IPS-18c (cell line): ENCODE data around the gene SCGB1C1.
"Not testable (repeated sequence)": the region's sequence is repeated elsewhere in the genome, so short reads cannot be mapped to it uniquely, and the experiment has no call there.

Experiments used
- H3K4me3 ChIP-seq: 2 replicates; pipeline ENCODE4 v1.7.0; 2013; ENCODE audit warnings: low read depth, mild to moderate bottlenecking, low read length, moderate library complexity; ENCODE audit not compliant: insufficient read depth
- H3K9me3 ChIP-seq: one replicate; pipeline ENCODE4 v1.6.1; 2013; ENCODE audit warnings: mild to moderate bottlenecking, low read length, moderate library complexity; ENCODE audit not compliant: control insufficient read depth, insufficient read depth

Gene SCGB1C1

DNA sequence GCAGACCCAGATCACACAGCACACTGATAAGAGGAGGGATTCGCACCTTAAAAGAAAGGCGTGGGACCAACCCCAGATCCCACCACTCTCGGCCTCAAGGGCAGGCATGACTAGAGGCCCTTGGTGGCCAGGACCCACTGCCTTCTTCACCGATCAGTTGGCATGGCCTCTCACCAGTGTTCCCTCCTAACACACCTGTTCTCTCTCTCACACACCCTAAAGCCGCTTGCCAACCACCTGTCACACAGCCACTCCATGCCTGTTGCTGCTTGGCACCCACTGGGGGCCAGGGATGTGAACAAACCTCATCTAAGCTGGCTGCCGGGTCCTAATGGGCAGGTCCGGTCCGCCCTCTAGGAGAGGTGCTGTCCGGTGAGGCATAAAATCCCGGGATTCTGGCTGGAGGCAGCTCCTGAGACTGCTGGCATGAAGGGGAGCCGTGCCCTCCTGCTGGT, at the start of gene SCGB1C1:
Gene SCGB1C1, plus strand, starts transcription at position 405 of the 455 bp plus-strand sequence. Its CDS starts 22 bp downstream, at position 427.
- not testable (repeated sequence) for H3K4me3 ChIP-seq, H3K9me3 ChIP-seq

GRCh38 chr11:180242-180641, 12.6 kb upstream of the SCGB1C1 start:
- not testable (repeated sequence) for H3K4me3 ChIP-seq, H3K9me3 ChIP-seq

- not testable (repeated sequence) for H3K4me3 ChIP-seq, H3K9me3 ChIP-seq
Measured at GRCh38 chr11:189200-189783, 3.6 kb upstream of the SCGB1C1 start.

DNA sequence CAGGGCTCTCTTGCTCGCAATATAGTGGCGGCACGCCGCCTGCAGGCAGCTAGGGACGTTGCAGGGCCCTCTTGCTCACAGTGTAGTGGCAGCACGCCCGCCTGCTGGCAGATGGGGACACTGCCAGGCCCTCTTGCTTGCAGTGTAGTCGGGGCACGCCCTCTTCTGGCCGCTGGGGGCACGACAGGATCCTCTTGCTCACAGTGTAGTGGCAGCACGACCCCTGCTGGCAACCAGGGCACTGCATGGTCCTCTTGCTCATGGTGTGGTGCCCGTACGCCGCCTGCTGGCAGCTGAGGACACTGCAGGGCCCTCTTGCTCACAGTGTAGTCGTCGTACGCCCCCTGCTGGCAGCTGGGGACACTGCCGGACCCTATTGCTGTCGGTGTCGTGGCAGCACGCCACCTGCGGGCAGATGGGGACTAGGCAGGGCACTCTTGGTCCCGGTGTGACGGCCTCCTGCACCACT, 3.0 kb upstream of the SCGB1C1 start:
- H3K9me3 ChIP-seq, H3K4me3 ChIP-seq: not testable (repeated sequence)

DNA sequence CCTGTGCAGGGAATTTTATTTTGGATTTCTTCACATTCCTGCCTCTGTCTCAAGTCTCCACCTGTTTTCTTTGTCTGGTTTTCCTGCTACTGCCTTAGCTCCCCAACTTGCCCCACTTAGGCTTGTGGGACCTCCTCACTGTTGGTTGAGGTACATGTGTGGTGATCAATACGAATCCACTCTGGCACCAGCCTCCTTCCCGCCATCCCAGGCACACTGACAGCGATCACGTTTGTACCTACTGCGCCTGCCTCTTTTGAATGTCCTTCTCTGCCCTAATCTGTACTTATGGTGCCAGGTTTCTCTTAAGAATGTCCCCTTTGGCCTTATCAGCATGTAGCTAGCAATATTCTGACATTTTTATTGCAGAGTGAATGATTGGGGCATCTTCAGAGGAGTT, 2.3 kb upstream of the SCGB1C1 start:
- H3K9me3 ChIP-seq, H3K4me3 ChIP-seq: not testable (repeated sequence)

DNA sequence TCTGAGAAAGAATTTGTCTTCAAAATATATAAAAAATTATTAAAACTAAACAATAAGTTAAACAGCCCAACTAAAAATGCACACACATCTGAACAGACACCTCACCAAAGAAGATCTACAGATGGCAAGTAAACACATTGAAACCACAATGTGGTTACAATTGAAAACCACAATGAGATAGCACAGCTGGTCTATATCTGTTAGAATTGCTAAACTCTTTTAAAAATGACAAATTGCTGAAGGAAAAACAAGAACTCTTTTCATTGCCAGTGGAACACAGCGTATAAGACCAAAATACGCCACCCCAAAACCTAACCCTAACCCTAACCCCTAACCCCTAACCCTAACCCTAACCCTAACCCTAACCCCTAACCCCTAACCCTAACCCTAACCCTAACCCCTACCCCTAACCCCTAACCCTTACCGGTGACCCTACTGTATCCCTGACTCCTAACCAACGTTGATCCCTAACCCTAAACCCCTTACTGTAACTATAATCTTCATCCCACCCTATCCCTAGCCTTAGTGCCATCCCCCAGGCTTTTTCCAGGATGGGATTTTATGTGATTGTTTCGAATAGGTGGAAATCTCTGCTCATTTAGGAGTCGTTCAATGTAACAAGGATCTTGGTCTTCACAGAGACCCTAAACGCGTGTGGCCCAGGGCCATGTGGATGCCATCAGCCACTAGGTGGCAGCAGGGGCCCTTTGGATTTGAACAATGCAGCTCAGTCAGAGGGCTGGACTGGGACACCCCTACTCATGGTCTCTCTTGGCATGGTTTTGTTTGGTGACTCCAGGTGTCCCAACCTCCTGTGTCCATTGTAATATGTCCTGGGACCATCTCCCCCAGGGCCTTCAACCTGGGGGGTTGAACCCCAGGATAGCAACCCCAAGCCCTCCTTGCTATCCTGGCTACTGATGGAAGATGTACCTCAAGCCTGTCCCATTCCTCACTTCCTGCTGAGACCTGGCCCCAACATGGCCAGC, 1.1 kb upstream of the SCGB1C1 start:
- H3K4me3 ChIP-seq, H3K9me3 ChIP-seq: not testable (repeated sequence)

- not testable (repeated sequence) for H3K4me3 ChIP-seq, H3K9me3 ChIP-seq
Measured at GRCh38 chr11:193481-193880, 603 bp downstream of the SCGB1C1 start.

GRCh38 chr11:196786-197731, 4.2 kb downstream of the SCGB1C1 start:
- no peaks in the 10 kb centered on the region for H3K9me3 ChIP-seq
- no peak overlapping the region for H3K4me3 ChIP-seq

- Histone ChIP-seq H3K4me3 (no peak overlapping the region), H3K9me3 (no peaks in the 10 kb centered on the region)
Measured at GRCh38 chr11:197741-198235, 4.9 kb downstream of the SCGB1C1 start.

DNA sequence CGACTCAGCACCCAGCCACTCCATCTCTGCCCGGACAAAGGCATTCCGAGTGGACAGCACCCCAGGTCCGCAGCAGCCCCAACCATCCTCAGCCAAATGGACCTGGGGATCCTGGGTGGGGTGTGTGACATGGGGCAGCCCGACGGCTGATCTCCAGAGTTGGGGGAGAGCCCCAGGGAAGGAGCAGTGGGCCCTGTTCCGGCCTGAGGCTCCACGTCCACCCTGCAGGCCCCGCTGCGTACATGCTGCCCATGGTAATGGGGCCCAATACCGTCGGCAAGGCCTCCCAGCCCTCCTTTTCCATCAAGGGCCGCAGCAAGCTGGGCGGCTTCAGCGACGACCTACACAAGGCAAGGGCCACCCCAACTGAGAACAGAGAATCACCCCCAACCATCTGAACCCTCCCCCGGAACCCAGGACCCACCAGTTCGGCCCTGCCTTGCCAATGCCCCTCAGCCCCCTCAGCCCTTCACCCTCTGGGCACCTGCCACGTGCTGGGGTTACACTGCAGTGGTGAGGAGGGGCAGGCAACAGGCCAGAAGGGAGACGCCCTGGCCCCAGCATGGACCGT, 5.4 kb downstream of the SCGB1C1 start:
- no peak overlapping the region for H3K4me3 ChIP-seq
- no peaks in the 10 kb centered on the region for H3K9me3 ChIP-seq

- no peaks in the 10 kb centered on the region for H3K9me3 ChIP-seq
Measured at GRCh38 chr11:199004-199581, 6.2 kb downstream of the SCGB1C1 start.

DNA sequence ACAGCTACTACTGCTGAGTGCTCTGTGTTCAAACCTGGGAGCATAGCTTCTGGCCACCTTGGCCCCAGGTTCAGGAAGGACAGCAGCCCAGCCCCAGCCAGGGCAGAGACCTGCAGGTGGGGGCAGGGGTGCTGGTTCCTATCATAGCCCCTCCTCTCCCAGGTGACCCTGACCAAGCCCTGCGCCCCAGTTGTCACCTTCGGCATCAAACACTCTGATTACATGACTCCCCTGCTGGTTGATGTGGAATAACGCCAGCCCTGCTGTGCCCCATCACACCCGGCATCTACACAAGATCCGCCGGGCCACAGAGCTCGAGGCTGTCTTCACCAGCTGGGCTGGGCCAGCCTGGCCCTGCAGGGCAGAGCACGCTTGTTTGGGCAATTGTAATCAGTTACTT, 6.9 kb downstream of the SCGB1C1 start:
- no peak overlapping the region for H3K4me3 ChIP-seq
- H3K9me3 ChIP-seq = no peaks in the 10 kb centered on the region

More at GRCh38 chr11:199004-199581, 6.2 kb downstream of the SCGB1C1 start:
- no peak overlapping the region for H3K4me3 ChIP-seq

- no peaks in the 10 kb centered on the region for H3K9me3 ChIP-seq
- no peak overlapping the region for H3K4me3 ChIP-seq
Measured at GRCh38 chr11:200224-201003, 7.5 kb downstream of the SCGB1C1 start.

DNA sequence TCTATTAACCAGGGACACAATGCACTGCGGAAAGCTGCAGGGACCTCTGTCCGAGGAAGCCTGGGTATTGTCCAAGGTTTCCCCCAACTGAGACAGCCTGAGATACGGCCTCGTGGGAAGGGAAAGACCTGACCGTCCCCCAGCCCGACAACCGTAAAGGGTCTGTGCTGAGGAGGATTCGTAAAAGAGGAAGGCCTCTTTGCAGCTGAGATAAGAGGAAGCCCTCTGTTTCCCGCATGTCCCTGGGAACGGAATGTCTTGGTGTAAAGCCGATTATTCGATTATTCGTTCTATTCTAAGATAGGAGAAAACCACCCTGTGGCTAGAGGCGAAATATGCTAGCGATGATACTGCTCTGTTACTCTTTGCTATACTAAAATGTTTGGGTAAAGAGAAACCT, 9.1 kb downstream of the SCGB1C1 start:
- Histone ChIP-seq H3K4me3 (no peak overlapping the region), H3K9me3 (no peaks in the 10 kb centered on the region)

DNA sequence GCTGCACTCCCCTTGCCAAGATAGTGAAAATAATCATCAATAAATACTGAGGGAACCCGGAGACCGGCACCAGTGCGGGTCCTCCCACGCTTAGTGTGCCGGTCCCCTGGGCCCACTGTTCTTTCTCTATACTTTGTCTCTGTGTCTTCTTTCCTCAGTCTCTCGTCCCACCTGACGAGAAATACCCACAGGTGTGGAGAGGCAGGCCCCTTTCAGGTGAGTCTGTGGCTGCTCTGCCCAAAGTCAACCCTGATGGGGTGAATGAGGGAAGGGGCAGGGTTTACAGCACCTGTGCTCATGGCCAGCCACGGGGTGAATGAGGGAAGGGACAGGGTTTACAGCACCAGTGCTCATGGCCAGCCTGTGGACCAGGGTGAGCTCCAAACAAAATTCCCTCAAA, 9.6 kb downstream of the SCGB1C1 start:
- no peak overlapping the region for H3K4me3 ChIP-seq

More for the DNA sequence above, 9.6 kb downstream of the SCGB1C1 start:
- H3K9me3 ChIP-seq = no peaks in the 10 kb centered on the region
